Stimulated activated CD8-positive, alpha-beta memory T cell treated with anti-CD3 and anti-CD28 coated beads, Interleukin-2, amount 100 ng/mL, for 48 hours (primary cell): Measurements from ENCODE around the gene TRMT6.

Experiments used
- DNase-seq, 2 donors: peaks; one replicate each; pipeline ENCODE4 v3.0.0-alpha.2; 2020; ENCODE audit warnings: low read depth in 2 of 2

TRMT6 gene

DNA sequence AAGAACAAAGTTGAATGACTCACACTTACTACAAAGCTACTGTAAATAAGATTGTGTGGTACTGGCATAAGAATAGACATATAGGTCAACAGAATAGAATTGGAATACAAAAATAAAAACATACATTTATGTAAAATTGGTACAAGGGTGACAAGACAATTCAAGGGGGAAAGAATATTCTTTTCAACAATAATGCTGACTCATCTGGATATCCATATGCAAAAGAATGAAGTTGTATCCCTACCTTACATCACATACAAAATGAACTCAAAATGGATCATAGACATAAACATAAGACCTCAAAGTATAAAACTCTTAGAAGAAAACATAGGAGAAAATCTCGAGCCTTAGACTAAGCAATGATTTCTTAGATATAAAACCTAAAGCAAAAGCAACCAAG is 50.9 kb downstream of the TRMT6 start:
- DNase-seq = no peak

DNA sequence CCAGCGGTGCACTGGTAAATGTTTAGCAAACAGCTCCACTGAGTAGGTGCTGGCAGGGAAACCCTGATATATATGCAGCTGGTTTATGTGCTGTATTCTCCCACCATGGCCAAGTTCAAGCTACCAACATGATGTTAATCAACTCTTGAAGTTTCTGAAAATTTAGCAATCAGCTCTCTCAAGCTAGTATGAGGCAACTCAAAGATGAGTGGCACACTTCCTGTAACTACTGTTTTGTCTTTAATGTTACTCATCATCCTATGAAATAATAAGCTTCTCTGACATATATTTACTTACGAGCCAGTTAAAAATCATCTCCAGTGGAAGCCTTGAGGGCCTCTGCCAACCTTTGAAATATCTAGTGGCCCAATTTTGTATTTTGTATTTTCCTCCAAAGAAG is 54.7 kb downstream of the TRMT6 start:
- DNase-seq = no peak

DNA sequence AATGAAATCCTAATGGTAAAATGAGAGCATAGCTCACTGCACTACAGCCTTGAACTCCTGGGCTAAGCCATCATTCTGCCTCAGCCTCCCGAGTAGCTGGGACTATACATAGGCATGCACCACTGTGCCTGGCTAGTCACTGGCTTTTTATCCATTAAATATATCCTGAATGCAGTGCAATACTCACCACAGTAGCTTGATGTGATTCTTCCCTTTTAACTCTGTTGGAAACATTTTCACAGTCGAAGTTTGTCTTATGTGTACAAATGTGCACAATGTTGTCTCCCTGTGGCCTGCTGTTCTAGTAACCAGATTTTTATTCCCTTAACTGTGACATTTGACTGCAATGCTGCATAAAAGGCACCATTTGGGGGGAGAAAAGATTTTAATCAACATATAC is 56.7 kb downstream of the TRMT6 start:
- no peak for DNase-seq

DNA sequence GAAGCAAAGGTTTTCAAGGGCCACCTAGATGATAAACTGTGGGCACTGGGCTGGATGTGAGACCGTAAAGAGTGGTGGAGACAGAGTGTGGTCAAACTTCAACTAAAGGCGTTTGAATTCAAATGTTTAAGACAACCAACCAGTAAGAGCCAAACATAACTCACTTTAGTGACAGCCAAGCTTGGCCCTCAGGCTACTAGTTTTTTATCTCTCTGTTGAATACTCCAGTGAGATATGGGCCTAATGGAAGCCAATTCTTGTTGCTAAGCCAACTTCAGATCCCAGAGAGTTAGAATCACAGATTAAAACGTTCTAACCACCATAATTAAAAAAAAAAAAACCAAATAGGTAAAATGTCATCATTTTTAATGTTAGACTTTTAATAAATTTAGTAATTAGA is 57.3 kb downstream of the TRMT6 start:
- DNase-seq = no peak

DNA sequence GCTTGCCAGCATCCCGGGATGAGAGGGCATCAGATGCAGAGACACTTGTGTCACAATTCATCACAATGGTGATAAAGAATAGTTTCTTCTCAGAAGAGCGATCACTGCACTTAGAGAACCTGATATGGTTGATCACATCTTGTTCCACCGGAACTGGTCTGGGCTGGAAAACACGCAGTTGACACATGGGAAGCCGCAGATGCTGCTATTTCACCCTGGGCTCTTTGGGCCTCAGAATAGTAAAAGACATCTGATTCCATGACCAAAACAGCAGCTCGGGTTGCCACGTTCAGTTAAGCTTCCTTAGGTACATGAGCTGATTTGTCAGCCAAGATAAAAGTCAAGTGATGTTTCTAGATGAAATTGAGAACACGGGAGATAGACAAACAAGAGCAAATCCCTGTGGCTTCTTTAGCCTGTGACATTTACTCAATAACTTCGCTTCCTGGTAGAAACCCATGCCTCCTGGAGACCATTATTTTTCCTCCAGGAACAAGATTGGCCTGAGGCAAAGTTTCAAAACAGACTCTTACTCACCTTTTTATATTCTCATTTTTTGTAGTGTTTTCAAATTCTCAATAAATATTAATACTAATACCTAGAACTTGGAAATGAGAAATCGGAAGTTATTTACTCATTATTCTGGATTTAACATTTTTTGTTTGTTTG is 59.4 kb downstream of the TRMT6 start:
- DNase-seq = no peak

DNA sequence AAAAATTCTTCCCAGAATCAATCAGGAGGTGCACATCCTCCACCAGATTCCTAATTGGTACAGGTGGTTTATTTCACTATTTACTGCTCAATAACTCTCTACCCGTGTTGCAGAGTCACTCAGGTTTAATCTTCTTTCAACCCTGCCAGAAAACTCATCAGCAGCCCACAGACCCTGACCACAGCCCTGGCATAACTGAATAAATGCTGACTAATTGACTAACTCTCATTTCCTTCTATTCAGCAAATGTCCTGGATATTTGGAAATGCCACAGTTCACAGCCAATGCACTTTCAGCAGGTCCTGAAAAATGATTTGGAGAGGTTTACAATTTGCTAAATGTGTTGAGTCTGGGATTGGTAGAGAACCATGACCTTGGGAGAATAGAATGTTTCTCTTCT is 62.3 kb downstream of the TRMT6 start:
- no peak for DNase-seq

DNA sequence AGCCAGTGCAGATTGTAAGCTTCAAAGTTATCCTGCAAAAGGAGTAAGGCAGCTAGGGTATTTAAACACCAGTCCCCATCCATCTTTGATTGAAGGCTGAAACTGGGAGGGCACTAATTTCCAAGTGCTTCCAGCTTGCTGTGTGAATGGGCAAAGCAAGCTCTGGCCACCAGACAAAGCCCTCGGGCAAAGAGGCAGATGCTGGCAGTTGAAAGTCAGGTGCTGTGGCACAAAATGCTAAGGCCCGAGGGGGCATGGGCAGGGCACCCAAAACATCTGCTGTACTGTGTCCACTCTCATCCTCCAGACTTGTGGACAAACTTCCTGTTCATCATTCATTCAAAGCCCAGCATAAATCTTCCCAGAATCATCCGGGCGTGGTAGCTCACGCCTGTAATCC is 62.9 kb downstream of the TRMT6 start:
- no peak for DNase-seq
